Astrocyte of the hippocampus (primary cell): ENCODE measurements around the gene FAM236C.
"Not testable (repeated sequence)": the region's sequence is repeated elsewhere in the genome, so short reads cannot be mapped to it uniquely, and the experiment has no call there.

ENCODE experiments used
- DNase-seq: peaks from one replicate; pipeline ENCODE4 v3.0.0; 2011; ENCODE audit warnings: low read depth, low spot score

The FAM236C gene

GRCh38 chrX:72912315-72912714, at the start of gene FAM236C:
FAM236C (plus strand) TSS chrX:72912615; CDS start chrX:72912715, 100 bp downstream.
- DNase-seq = not testable (repeated sequence)

GRCh38 chrX:72882898-72883297, 29.5 kb upstream of the FAM236C start:
- not testable (repeated sequence) for DNase-seq

- DNase-seq = not testable (repeated sequence)
Observed at GRCh38 chrX:72889740-72890139, 22.7 kb upstream of the FAM236C start.

GRCh38 chrX:72916096-72916495, 3.7 kb downstream of the FAM236C start:
- DNase-seq = not testable (repeated sequence)

GRCh38 chrX:72932283-72932682, 19.9 kb downstream of the FAM236C start:
- not testable (repeated sequence) for DNase-seq

GRCh38 chrX:72936455-72936854, 24.0 kb downstream of the FAM236C start:
- DNase-seq = not testable (repeated sequence)

GRCh38 chrX:72936882-72937455, 24.6 kb downstream of the FAM236C start:
- DNase-seq = not testable (repeated sequence)

- not testable (repeated sequence) for DNase-seq
Observed at GRCh38 chrX:72937906-72938305, 25.5 kb downstream of the FAM236C start, which contains the start of gene FAM236A. FAM236A (plus strand) TSS chrX:72938206; CDS start chrX:72938263, 57 bp downstream.

- not testable (repeated sequence) for DNase-seq
Observed at GRCh38 chrX:72942272-72942671, 29.9 kb downstream of the FAM236C start.

GRCh38 chrX:72943035-72943818, 30.8 kb downstream of the FAM236C start:
- not testable (repeated sequence) for DNase-seq

GRCh38 chrX:72943819-72944169, 31.4 kb downstream of the FAM236C start, which contains the start of gene DMRTC1:
DMRTC1 (minus strand) TSS chrX:72943837; CDS start chrX:72875694, 68,143 bp downstream.
- DNase-seq = not testable (repeated sequence)

- not testable (repeated sequence) for DNase-seq
Observed at GRCh38 chrX:72959971-72960370, 47.6 kb downstream of the FAM236C start.
